HG03066 (cell line): Measurements from ENCODE around the gene OR2AG2.

Source experiments
- ATAC-seq: cut with Tn5 transposase; IDR thresholded peaks from one replicate; pipeline ENCODE4 v1.9.1; 2021; ENCODE audit warnings: low read depth; ENCODE audit not compliant: unreplicated experiment

The OR2AG2 gene

GRCh38 chr11:6745018-6745417, 26.8 kb downstream of the OR2AG2 start:
- no peak for ATAC-seq

GRCh38 chr11:6742260-6742659, 29.5 kb downstream of the OR2AG2 start:
- no peak for ATAC-seq

GRCh38 chr11:6738590-6738989, 33.2 kb downstream of the OR2AG2 start:
- no peak for ATAC-seq

GRCh38 chr11:6737872-6738466, 33.8 kb downstream of the OR2AG2 start:
- ATAC-seq: peak; percentile 82

- no peak for ATAC-seq
Measured at GRCh38 chr11:6736495-6737121, 35.2 kb downstream of the OR2AG2 start.

GRCh38 chr11:6735306-6735705, 36.5 kb downstream of the OR2AG2 start:
- no peak for ATAC-seq

- ATAC-seq: no peak
Measured at GRCh38 chr11:6734616-6735015, 37.2 kb downstream of the OR2AG2 start.

- ATAC-seq: no peak
Measured at GRCh38 chr11:6733326-6734275, 38.2 kb downstream of the OR2AG2 start.

- ATAC-seq: no peak
Measured at GRCh38 chr11:6727971-6728760, 43.6 kb downstream of the OR2AG2 start.

- no peak for ATAC-seq
Measured at GRCh38 chr11:6725386-6725896, 46.3 kb downstream of the OR2AG2 start.

- ATAC-seq: no peak
Measured at GRCh38 chr11:6724013-6724412, 47.8 kb downstream of the OR2AG2 start.

- no peak for ATAC-seq
Measured at GRCh38 chr11:6721343-6721742, 50.4 kb downstream of the OR2AG2 start.

- ATAC-seq: no peak
Measured at GRCh38 chr11:6719576-6719975, 52.2 kb downstream of the OR2AG2 start.

GRCh38 chr11:6717426-6717825, 54.4 kb downstream of the OR2AG2 start:
- no peak for ATAC-seq
